HL-60 (cell line): ENCODE data around the gene EGFLAM.

Experiments
- DNase-seq, 2 experiments: peaks; one replicate each; pipeline ENCODE4 v3.0.0-alpha.2; 2010 to 2020; ENCODE audit warnings: low read depth in 1 of 2, low spot score in 1 of 2
- H3K27ac ChIP-seq: fragments of 250-450 bp; sonication (Bioruptor Pico); replicated peaks from 2 replicates; pipeline ENCODE4 v1.5.1; 2020; ENCODE audit warnings: mild to moderate bottlenecking, moderate library complexity
- H3K27me3 ChIP-seq: fragments of 250-450 bp; sonication (Bioruptor Pico); 2 replicates; pipeline ENCODE4 v1.5.1; 2021; ENCODE audit warnings: mild to moderate bottlenecking, moderate library complexity; ENCODE audit not compliant: insufficient read depth, poor library complexity, severe bottlenecking
- H3K4me3 ChIP-seq: replicated peaks from 2 replicates; pipeline ENCODE4 v1.5.1; 2011; ENCODE audit warnings: mild to moderate bottlenecking, control low read depth, low read length; ENCODE audit not compliant: insufficient read depth
- GABPA ChIP-seq: IDR thresholded peaks from 2 replicates; pipeline ENCODE4 v1.6.1; 2012; ENCODE audit warnings: low read depth
- POLR2AphosphoS5 ChIP-seq: IDR thresholded peaks from 2 replicates; pipeline ENCODE4 v1.6.1; 2012; ENCODE audit warnings: low read depth
- SPI1 ChIP-seq: IDR thresholded peaks from 2 replicates; pipeline ENCODE4 v1.6.1; 2012; ENCODE audit warnings: low read depth, mild to moderate bottlenecking, borderline replicate concordance
- TF ChIP-seq, protein P1 (sequence below): IDR thresholded peaks from one replicate; pipeline ENCODE4 v1.5.1; 2011; ENCODE audit warnings: low read length, control low read depth, inconsistent platforms; ENCODE audit not compliant: insufficient read depth
- TF ChIP-seq, protein P2 (sequence below): IDR thresholded peaks from 2 replicates; pipeline ENCODE4 v1.6.1; 2012; ENCODE audit warnings: low read depth; ENCODE audit not compliant: insufficient replicate concordance

Gene EGFLAM

DNA sequence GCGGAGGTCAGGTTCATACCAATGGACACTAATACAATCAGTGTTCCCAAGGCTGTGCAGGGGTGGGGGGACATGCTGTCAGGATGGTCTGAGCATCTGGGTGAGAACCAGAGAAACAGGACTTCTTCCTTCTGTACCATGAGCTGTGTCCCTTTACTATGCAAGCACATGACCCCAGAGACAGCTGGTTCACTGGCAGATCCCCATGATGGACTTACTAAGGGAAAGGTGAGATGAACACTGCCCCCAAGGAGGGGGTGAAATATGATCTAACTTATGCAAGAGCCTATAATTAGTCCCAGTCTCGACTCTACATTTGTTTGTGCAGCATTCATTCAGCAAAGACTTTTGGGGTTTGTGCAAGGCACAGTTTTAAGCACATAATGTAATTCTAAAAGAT is 206.7 kb downstream of the EGFLAM start:
- Histone ChIP-seq H3K27me3 (peaks cover 3% of the 10 kb centered on the region), H3K4me3 (no peak overlapping the region), H3K27ac (no peak overlapping the region)
- DNase-seq = no peak
- TF ChIP-seq GABPA = no peak
- TF ChIP-seq SPI1 = no peak
- TF ChIP-seq, protein P1, sequence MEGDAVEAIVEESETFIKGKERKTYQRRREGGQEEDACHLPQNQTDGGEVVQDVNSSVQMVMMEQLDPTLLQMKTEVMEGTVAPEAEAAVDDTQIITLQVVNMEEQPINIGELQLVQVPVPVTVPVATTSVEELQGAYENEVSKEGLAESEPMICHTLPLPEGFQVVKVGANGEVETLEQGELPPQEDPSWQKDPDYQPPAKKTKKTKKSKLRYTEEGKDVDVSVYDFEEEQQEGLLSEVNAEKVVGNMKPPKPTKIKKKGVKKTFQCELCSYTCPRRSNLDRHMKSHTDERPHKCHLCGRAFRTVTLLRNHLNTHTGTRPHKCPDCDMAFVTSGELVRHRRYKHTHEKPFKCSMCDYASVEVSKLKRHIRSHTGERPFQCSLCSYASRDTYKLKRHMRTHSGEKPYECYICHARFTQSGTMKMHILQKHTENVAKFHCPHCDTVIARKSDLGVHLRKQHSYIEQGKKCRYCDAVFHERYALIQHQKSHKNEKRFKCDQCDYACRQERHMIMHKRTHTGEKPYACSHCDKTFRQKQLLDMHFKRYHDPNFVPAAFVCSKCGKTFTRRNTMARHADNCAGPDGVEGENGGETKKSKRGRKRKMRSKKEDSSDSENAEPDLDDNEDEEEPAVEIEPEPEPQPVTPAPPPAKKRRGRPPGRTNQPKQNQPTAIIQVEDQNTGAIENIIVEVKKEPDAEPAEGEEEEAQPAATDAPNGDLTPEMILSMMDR = no peak
- TF ChIP-seq POLR2AphosphoS5 = no peak
- TF ChIP-seq, protein P2, sequence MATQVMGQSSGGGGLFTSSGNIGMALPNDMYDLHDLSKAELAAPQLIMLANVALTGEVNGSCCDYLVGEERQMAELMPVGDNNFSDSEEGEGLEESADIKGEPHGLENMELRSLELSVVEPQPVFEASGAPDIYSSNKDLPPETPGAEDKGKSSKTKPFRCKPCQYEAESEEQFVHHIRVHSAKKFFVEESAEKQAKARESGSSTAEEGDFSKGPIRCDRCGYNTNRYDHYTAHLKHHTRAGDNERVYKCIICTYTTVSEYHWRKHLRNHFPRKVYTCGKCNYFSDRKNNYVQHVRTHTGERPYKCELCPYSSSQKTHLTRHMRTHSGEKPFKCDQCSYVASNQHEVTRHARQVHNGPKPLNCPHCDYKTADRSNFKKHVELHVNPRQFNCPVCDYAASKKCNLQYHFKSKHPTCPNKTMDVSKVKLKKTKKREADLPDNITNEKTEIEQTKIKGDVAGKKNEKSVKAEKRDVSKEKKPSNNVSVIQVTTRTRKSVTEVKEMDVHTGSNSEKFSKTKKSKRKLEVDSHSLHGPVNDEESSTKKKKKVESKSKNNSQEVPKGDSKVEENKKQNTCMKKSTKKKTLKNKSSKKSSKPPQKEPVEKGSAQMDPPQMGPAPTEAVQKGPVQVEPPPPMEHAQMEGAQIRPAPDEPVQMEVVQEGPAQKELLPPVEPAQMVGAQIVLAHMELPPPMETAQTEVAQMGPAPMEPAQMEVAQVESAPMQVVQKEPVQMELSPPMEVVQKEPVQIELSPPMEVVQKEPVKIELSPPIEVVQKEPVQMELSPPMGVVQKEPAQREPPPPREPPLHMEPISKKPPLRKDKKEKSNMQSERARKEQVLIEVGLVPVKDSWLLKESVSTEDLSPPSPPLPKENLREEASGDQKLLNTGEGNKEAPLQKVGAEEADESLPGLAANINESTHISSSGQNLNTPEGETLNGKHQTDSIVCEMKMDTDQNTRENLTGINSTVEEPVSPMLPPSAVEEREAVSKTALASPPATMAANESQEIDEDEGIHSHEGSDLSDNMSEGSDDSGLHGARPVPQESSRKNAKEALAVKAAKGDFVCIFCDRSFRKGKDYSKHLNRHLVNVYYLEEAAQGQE = no peak

DNA sequence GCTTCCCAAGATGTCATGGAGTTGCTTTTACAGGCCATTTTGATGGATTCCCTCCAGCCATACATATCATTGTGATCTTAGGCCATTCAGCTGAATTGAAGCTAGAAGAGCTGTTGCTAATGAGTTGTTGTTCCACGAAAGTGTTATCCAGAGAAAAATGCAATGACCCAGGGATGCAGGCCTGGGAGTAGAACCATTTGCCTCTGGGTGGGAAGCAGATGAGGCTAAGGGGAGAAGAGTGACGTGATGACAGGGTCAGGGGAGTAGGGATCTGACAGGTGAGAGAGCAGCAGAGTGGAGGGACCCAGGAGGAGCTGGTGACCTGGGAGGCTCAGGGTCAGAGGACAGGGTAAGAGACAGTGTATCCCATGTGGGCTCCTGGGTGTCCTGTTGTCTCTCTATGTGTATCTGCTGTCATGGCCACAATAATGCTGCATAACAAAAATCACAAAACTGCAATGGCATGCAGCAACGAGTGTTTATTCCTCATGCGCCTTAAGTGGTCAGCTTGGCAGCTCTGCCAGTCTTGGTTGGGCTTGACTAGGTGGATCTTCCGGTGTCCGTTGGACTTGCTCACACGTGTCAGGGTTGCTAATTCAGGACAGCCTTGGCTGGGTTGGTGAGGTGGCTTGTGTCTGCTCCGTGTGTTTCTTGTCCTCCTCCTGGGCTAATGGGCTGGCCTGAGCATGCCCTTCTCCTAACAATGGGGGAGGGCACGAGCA is 207.5 kb downstream of the EGFLAM start:
- no peak for TF ChIP-seq GABPA
- TF ChIP-seq SPI1 = no peak
- TF ChIP-seq, protein P1 = no peak
- TF ChIP-seq, protein P2 = no peak
- TF ChIP-seq POLR2AphosphoS5 = no peak
- Histone ChIP-seq H3K27me3 (no peaks in the 10 kb centered on the region), H3K27ac (no peak overlapping the region), H3K4me3 (no peak overlapping the region)
- no peak for DNase-seq

DNA sequence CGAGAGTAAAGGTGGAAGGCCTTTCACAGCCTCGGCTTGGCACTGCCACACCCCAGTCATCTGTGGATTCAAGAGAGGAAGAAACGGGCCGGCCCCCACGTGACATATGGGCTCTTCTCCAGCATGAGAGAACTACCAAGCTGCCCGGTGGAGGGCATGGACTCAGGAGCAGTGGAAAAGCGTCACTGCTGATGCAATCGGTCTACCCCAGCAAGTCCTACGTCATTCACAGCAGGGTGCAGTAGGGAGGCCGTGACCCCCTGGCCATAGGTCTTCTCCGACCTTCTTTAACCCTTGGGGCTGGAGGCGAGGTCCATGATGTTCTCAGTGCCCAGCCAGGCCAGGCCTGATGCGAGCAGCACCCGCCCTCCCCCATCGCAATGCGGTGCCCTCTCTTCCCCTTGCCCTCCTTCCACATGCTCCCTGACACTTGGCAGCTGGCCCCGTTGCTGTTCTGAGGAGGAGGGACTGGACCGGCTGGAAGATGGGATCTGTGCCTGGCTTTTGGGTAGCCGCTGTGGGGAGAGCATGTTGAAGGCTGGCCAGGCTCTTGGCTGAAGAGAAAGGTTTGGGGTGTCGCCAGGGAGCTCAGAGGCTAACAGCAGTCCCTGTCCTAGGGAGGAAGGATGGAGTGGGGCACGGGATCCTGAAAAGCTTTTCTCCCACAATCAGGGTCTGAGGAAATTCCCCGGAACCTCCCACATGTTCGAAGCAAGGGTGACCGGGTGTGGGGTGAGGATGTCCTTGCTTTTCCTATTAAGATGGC is 208.2 kb downstream of the EGFLAM start:
- Histone ChIP-seq H3K27me3 (no peaks in the 10 kb centered on the region), H3K27ac (no peak overlapping the region), H3K4me3 (no peak overlapping the region)
- DNase-seq = no peak
- TF ChIP-seq SPI1 = no peak
- no peak for TF ChIP-seq POLR2AphosphoS5
- TF ChIP-seq, protein P1 = no peak
- TF ChIP-seq, protein P2 = no peak
- TF ChIP-seq GABPA = no peak
